Measurements from ENCODE around the gene CELSR2.

DNA sequence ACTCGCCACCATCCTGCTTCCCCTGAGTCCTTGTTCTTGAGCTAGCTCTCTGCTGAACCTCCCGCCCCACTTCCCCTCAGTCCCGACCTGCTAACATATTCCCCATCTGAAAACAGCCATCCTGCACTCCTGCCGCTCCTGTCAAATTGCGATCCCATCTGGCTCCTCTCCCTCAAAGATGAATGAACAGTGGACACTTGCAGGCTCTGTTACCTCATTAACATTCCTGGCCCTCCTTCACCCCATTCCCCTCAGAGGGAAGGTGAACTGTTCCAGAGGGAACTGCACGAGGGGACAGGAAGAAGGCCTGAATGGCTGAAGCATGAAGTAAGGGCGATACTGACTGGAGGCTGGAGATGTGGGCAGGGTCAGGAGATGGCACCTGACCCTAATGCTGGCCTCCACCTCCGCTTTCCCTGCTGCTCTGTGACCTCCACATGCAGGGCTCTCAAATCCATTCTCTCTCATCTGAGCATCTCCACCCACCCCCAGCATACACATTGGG, 7.4 kb upstream of the CELSR2 start:
- no peak for TF ChIP-seq CTCF (IDR thresholded peaks at IDR 0.05; ENCODE audit: borderline replicate concordance, extremely low read depth, low read length, poor library complexity, severe bottlenecking)
- TF ChIP-seq EZH2 (IDR thresholded peaks at IDR 0.05; ENCODE audit: borderline replicate concordance, low read depth, low read length, severe bottlenecking), result no peak

All from DND-41 (cell line).